ENCODE results near the gene RPL22. TPM values are rescaled to one million over a fixed set of nuclear protein-coding genes. Genes with fewer than 3 reads are reported as not detected.

RPL22 gene
- total and polyA plus RNA-seq, 2 of the 4 experiments (the other 2 are of a cell fraction): 26.2 to 131 TPM

GRCh38 chr1:6163191-6163972 lies 36.0 kb downstream of the RPL22 start:
- no peak overlapping the region for H2BK5ac ChIP-seq (ENCODE audit: low read depth, low read length, poor library complexity, severe bottlenecking)
- no peak overlapping the region for H3K4ac ChIP-seq (ENCODE audit: low read depth, low read length)
- DNase-seq: no peak

More at GRCh38 chr1:6163191-6163972, 36.0 kb downstream of the RPL22 start:
- TF ChIP-seq MAZ (IDR thresholded peaks at IDR 0.05; ENCODE audit: borderline replicate concordance, low read depth, low read length): no peak
- TF ChIP-seq SMC3 (IDR thresholded peaks at IDR 0.05; ENCODE audit: low read depth, low read length): no peak
- TF ChIP-seq CHD1 (IDR thresholded peaks at IDR 0.05; ENCODE audit: low read depth, low read length): no peak
- TF ChIP-seq MXI1 (IDR thresholded peaks at IDR 0.05; ENCODE audit: borderline replicate concordance, low read depth, low read length): no peak
- TF ChIP-seq FOS (IDR thresholded peaks at IDR 0.05; ENCODE audit: low read depth, low read length): no peak
- no peak for TF ChIP-seq USF2 (IDR thresholded peaks at IDR 0.05; ENCODE audit: low read depth, low read length)
- Histone ChIP-seq H4K5ac (ENCODE audit: low read depth, low read length) (no peak overlapping the region), H3K79me1 (ENCODE audit: low read depth in 1 of 2, low read length in 2 of 2) (no peaks in the 10 kb centered on the region), H4K91ac (ENCODE audit: insufficient read depth, low read depth, low read length) (no peak overlapping the region), H4K20me1 (ENCODE audit: insufficient read depth, low read length) (peaks cover 3% of the 10 kb centered on the region; the same call in 1 of the 2 replicates), H3K18ac (ENCODE audit: low read depth, low read length) (no peak overlapping the region), H3K14ac (replicated peaks; ENCODE audit: low read depth, low read length) (no peak overlapping the region), H2BK120ac (ENCODE audit: low read depth, low read length) (no peak overlapping the region), H3K27ac (ENCODE audit: insufficient read depth, low read length) (no peak overlapping the region), H3K4me2 (ENCODE audit: low read depth, low read length) (no peak overlapping the region), H3K27me3 (ENCODE audit: control insufficient read depth, insufficient read depth, low read length) (peaks cover 41% of the 10 kb centered on the region; the same call in 1 of the 2 replicates), H2BK15ac (ENCODE audit: low read depth, low read length) (no peak overlapping the region), H2BK20ac (ENCODE audit: low read depth, low read length) (no peak overlapping the region), H4K8ac (ENCODE audit: low read depth in 2 of 2, low read length in 2 of 2) (no peak overlapping the region), H2AK9ac (replicated peaks; ENCODE audit: low read depth, low read length, poor library complexity) (no peak overlapping the region), H3K4me3 (ENCODE audit: insufficient read depth, low read depth, low read length) (no peak overlapping the region), H2AK5ac (ENCODE audit: low read depth, low read length) (no peak overlapping the region), H3K4me1 (ENCODE audit: control insufficient read depth, insufficient read depth, low read length) (no peaks in the 10 kb centered on the region), H3K9me3 (ENCODE audit: control insufficient read depth, insufficient read depth, low read length) (no peaks in the 10 kb centered on the region), H3K9me1 (ENCODE audit: insufficient read depth, low read length) (no peaks in the 10 kb centered on the region), H2AFZ (replicated peaks; ENCODE audit: low read length, poor library complexity) (peak overlapping the region; percentile 11), H3K9ac (ENCODE audit: low read depth, low read length) (no peak overlapping the region), H3K56ac (ENCODE audit: extremely low read depth, insufficient read depth, low read length) (no peak overlapping the region), H3K36me3 (ENCODE audit: control insufficient read depth, insufficient read depth, low read length) (no peaks in the 10 kb centered on the region), H3K23ac (ENCODE audit: low read depth, low read length) (no peak overlapping the region)
- intact Hi-C loops (cut with micrococcal nuclease): no loop called here
- ATAC-seq (ENCODE audit: low read depth): no peak
- dilution Hi-C loops (cut with HindIII; ENCODE audit: low sequenced_read_pairs, unreplicated experiment): no loop called here
- in situ Hi-C loops (cut with MboI; ENCODE audit: low sequenced_read_pairs): no loop called here
- CTCF ChIA-PET: no interaction called here
- no TSS peak for BruUV-seq (replicated peaks)
- POLR2A ChIA-PET (ENCODE audit: unreplicated experiment): no interaction called here
- WGBS, 2 experiments (ENCODE audit: extremely low coverage in 2 of 2, insufficient read length in 1 of 2): 54% methylated on average over 6 of the region's 15 CpGs; no CpG with 5 or more reads in 1 of the 2 experiments

Measured in IMR-90 (cell line).